A549 treated with CORT108297 at 1 μM for 4 hours (cell line): Measurements from ENCODE around the gene OR11H7. TPM values are rescaled to one million over a fixed set of nuclear protein-coding genes. Genes with fewer than 3 reads are reported as not detected.

ENCODE experiments used
- total RNA-seq: library from RNA; stranded (reverse); fragments of 200-300 nt; extraction: Qiagen RNA extraction; gene quantifications from 5 replicates; pipeline ENCODE4 v1.2.3, GENCODE V29; 2022

The OR11H7 gene
- not detected in 5 replicates for total RNA-seq

DNA sequence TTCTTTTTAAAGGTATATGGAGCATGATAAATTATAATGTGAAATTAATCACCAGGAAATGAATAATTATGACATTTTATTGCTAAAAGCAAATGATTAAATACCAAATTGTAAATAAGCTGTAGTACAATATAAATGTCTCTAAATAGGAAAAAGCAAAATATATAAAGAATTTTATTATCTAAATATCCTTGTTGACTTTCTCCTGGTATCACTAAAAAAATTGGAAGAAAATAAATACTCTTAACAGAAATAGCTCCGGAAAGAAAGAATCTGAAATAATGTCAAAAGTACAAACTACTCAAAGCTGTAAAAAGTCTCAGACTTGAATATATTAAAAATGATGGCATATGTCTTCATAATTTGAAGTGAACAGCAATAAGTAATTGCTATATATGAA lies at the start of gene OR11H7:
OR11H7 (plus strand) TSS at position 301 of the 400 bp plus-strand sequence.

DNA sequence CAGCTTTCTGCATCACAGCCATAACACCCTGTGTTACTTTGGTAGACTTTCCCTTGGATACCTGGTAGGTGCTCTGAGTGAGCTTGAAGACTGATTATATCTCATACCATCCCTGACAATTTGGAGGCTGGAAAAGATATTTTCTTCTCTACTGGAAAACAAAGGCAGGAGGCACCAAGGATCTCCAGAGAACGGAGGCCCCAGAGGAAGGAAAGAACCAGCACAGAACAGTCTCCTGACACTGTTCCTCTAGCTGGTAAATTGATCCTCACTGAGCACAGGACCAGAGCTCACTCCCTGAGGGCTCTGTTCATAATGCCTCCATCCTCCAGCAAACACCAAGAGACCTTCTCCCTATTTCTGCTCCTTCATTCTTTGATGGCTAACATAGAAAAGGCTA lies 38.2 kb upstream of the OR11H7 start, which contains the start of gene OR11G2:
OR11G2 (plus strand) TSS at position 301 of the 400 bp plus-strand sequence. CDS start 6,542 bp downstream, outside the sequence.

DNA sequence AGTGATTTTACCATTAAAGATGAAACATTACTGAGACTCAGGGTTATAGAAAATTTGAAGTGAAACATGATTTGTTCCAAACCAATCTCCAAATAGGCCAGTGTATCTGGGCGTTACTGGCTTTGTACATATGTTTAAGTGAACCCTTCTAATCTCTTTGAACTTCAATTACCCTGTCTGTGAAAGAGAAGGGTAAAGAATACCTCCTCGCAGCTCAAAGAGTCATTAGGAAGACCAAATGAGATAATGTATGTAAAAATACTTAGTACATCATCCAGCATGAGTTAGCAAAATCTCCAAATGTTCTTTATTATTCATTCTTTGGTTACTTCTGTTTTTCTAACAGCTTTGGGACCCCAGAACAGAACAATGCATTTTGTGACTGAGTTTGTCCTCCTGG lies 5.4 kb upstream of the OR11H7 start, which contains the start of gene OR11H6:
OR11H6 (plus strand) TSS at position 301 of the 400 bp plus-strand sequence; CDS start at position 301, 0 bp downstream.

Other genes with a start within 250 kb of the OR11H7 start
- gene OR4Q2, start 226.8 kb upstream of the OR11H7 start, total RNA-seq, result not detected in 5 replicates
- gene OR4K14, start 209.7 kb upstream of the OR11H7 start, total RNA-seq, result not detected in 5 replicates
- not detected in 5 replicates for gene OR4K13, start 192.9 kb upstream of the OR11H7 start, total RNA-seq
- gene OR4L1, start 168.9 kb upstream of the OR11H7 start, total RNA-seq, result not detected in 5 replicates
- not detected in 5 replicates for gene OR4K17, start 118.2 kb upstream of the OR11H7 start, total RNA-seq
- not detected in 5 replicates for gene OR4N5, start 90.2 kb upstream of the OR11H7 start, total RNA-seq
- gene OR11G2, start 38.1 kb upstream of the OR11H7 start, total RNA-seq, result not detected in 5 replicates
- gene OR11H6, start 5.3 kb upstream of the OR11H7 start, total RNA-seq, result not detected in 5 replicates
- gene OR11H4, start 10.3 kb downstream of the OR11H7 start, total RNA-seq, result not detected in 5 replicates
- gene TTC5, start 77.0 kb downstream of the OR11H7 start, total RNA-seq, result 17.8 to 30.0 TPM (median 20.0 TPM) in 5 replicates
- 39.2 to 48.8 TPM (median 42.7 TPM) in 5 replicates for gene CCNB1IP1, start 104.3 kb downstream of the OR11H7 start, total RNA-seq
- 20.0 to 27.3 TPM (median 21.1 TPM) in 5 replicates for gene PARP2, start 114.7 kb downstream of the OR11H7 start, total RNA-seq
- 9.2 to 11.4 TPM (median 10.7 TPM) in 5 replicates for gene TEP1, start 184.5 kb downstream of the OR11H7 start, total RNA-seq
- gene KLHL33, start 207.2 kb downstream of the OR11H7 start, total RNA-seq, result 0.01 to 0.02 TPM in 2 of 5 replicates, not detected in the others
- gene OSGEP, start 225.8 kb downstream of the OR11H7 start, total RNA-seq, result 24.8 to 26.9 TPM (median 26.0 TPM) in 5 replicates
- gene APEX1, start 226.2 kb downstream of the OR11H7 start, total RNA-seq, result 256 to 269 TPM (median 260 TPM) in 5 replicates
- gene PIP4P1, start 232.5 kb downstream of the OR11H7 start, total RNA-seq, result 27.7 to 42.8 TPM (median 34.4 TPM) in 5 replicates
- 154 to 192 TPM (median 164 TPM) in 5 replicates for gene PNP, start 240.4 kb downstream of the OR11H7 start, total RNA-seq